Neural crest cell (in vitro differentiated cells): ENCODE data around the gene TSR3. TPM values are rescaled to one million over a fixed set of nuclear protein-coding genes. Genes with fewer than 3 reads are reported as not detected.

ENCODE experiments used
- DNase-seq: peaks from one replicate; pipeline ENCODE4 v3.0.0; 2021; ENCODE audit warnings: low read depth, mixed read lengths, low spot score
- H3K27ac Mint-ChIP-seq: one replicate; pipeline ENCODE4 v1.8.0; 2021; ENCODE audit warnings: mild to moderate bottlenecking, mixed read lengths; ENCODE audit not compliant: unreplicated experiment
- H3K27me3 Mint-ChIP-seq: 2 replicates; pipeline ENCODE4 v1.8.0; 2021; ENCODE audit warnings: low read depth, mild to moderate bottlenecking, mixed read lengths
- H3K36me3 Mint-ChIP-seq: 2 replicates; pipeline ENCODE4 v1.8.0; 2021; ENCODE audit warnings: low read depth, mild to moderate bottlenecking, mixed read lengths
- H3K4me1 Mint-ChIP-seq: 2 replicates; pipeline ENCODE4 v1.8.0; 2021; ENCODE audit warnings: mixed read lengths
- H3K4me3 Mint-ChIP-seq: one replicate; pipeline ENCODE4 v1.8.0; 2021; ENCODE audit warnings: mild to moderate bottlenecking, mixed read lengths
- H3K9me3 Mint-ChIP-seq: 2 replicates; pipeline ENCODE4 v1.8.0; 2021; ENCODE audit warnings: mixed read lengths
- total RNA-seq: library from RNA; stranded (reverse); gene quantifications from 2 replicates; pipeline ENCODE4 v1.2.1, GENCODE V29; 2021
- TF ChIP-seq, protein P1 (sequence below): fragments of 200-600 bp; sonication (generic); conservative IDR thresholded peaks from 2 replicates; pipeline ENCODE4 v1.5.0; 2021; ENCODE audit warnings: antibody characterized with exemption, mild to moderate bottlenecking

Gene TSR3
- total RNA-seq, 1 donor from 2014 or later, result 66.2 TPM

DNA sequence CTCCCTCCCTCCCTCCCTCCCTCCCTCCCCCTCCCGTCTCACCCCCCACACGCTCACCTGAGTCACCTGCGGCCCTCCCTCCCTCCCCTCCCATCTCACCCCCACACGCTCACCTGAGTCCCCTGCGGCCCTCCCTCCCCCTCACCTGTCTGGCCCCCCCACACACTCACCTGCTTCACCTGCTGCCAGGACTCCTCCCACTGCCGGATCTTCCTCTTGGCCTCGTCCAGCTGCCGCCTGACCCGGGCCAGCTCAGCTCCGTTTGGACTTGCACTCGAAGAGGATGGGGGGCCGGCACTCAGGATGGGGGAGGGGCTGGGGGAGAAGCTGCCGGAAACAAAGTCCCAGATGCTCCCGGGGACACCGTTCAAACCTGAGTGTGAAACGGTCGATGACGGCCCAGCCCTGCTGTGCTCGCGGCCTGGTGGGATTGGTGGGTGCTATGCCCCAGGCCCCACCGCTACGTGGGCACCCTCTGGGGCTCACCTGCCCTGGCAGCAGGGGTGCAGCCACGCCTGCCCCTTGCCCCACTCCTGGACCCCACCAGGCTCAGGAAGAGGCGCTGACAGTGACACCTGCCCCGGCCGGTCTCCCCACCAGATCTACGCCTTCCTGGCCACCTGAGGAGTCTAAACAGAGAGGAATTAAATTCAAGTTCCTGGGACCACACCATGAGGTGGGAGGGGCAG is 16.0 kb upstream of the TSR3 start:
- H3K4me1 Mint-ChIP-seq, result no peaks in the 10 kb centered on the region
- no peak overlapping the region for H3K4me3 Mint-ChIP-seq
- no peak overlapping the region for H3K27ac Mint-ChIP-seq
- no peak for DNase-seq
- TF ChIP-seq, protein P1, sequence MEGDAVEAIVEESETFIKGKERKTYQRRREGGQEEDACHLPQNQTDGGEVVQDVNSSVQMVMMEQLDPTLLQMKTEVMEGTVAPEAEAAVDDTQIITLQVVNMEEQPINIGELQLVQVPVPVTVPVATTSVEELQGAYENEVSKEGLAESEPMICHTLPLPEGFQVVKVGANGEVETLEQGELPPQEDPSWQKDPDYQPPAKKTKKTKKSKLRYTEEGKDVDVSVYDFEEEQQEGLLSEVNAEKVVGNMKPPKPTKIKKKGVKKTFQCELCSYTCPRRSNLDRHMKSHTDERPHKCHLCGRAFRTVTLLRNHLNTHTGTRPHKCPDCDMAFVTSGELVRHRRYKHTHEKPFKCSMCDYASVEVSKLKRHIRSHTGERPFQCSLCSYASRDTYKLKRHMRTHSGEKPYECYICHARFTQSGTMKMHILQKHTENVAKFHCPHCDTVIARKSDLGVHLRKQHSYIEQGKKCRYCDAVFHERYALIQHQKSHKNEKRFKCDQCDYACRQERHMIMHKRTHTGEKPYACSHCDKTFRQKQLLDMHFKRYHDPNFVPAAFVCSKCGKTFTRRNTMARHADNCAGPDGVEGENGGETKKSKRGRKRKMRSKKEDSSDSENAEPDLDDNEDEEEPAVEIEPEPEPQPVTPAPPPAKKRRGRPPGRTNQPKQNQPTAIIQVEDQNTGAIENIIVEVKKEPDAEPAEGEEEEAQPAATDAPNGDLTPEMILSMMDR, result no peak
- no peaks in the 10 kb centered on the region for H3K9me3 Mint-ChIP-seq
- H3K36me3 Mint-ChIP-seq, result peaks cover 3% of the 10 kb centered on the region
- no peaks in the 10 kb centered on the region for H3K27me3 Mint-ChIP-seq

DNA sequence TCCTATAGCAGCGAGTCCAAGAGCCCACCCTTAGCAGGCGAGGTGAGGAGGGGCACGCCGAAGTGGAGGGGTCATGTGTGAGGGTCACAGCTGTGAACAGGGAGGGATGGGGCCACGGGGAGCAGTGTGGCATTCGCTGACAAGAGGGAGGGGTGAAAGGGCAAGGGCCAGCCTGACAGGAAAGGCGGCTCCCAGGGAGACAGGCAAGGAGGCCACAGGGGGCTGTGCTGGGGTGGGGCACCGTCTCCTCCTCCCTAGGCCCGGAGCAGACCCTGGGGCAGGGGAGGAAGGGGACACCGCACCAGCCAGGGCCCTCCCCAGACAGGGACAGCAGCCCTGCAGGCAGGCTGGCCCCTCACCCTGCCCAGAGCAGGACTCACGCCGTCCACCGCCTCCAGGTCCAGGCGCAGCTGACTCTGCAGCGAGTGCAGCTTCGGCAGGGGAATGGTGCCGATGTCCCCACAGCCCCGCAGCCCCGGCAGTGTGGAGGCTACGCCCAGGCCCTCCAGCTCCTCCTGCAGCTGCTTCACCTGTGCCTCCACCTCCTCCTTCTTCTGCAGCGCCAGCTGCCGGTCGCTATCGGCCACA is 15.1 kb upstream of the TSR3 start:
- Mint-ChIP-seq H3K36me3 (peaks cover 3% of the 10 kb centered on the region), H3K4me3 (no peak overlapping the region), H3K27ac (no peak overlapping the region), H3K27me3 (no peaks in the 10 kb centered on the region), H3K4me1 (no peaks in the 10 kb centered on the region), H3K9me3 (no peaks in the 10 kb centered on the region)
- no peak for DNase-seq
- TF ChIP-seq, protein P1, result no peak

DNA sequence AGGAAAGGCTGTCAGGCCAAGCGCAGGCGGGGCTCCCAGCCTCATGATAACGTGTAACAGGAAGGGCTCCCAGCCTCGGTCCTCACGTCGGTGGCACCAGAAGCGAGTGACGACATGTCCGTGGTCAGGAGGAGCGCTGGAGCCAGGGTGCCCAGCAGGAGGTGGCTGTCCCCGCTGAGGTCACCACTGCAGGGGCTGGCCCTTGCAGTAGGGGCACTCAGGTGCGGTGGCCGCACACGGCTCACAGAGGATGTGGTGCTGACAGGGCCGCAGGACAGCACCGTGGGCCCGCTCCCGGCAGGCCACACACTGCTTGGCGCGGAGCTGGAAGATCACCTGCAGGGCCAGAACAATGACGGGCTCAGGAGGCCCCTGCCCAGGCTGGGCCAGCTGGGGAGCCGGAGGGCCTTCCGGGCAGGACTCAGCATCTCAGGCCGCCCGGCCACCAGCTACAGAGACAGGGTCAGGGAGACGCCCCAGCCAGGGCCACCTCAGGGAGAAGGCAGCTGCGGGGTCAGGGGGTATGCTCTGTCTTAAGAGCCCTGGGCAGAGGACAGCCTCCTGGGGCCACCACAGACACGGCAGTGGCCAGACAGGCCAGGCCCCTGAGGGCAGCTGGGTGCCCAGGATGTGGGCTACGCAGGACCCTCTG is 14.5 kb upstream of the TSR3 start:
- Mint-ChIP-seq H3K27ac (no peak overlapping the region), H3K27me3 (no peaks in the 10 kb centered on the region), H3K4me1 (no peaks in the 10 kb centered on the region), H3K4me3 (no peak overlapping the region), H3K9me3 (no peaks in the 10 kb centered on the region), H3K36me3 (peaks cover 3% of the 10 kb centered on the region)
- no peak for DNase-seq
- TF ChIP-seq, protein P1, result no peak

DNA sequence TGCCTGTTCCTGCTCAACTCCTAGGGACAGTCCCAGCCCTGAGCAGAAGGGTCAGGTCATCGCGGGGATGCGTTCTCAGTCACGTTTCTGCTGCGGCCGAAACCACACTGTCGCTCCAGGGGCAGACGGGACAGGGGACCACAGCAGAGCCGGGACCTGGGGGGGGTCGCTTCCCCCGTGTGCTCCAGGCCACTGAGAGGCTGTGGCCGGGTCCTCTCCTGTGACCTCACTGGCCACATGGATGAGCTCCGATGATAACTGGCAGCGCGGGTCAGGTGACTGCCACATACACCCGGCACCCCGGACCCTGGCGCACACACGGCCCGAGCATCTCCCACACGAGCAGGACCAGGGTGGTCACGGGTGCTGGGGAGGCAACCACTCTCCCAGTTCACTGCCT is 12.8 kb upstream of the TSR3 start:
- Mint-ChIP-seq H3K4me1 (no peaks in the 10 kb centered on the region), H3K4me3 (no peak overlapping the region), H3K27me3 (no peaks in the 10 kb centered on the region), H3K36me3 (peaks cover 3% of the 10 kb centered on the region), H3K27ac (no peak overlapping the region), H3K9me3 (no peaks in the 10 kb centered on the region)
- TF ChIP-seq, protein P1, result no peak
- no peak for DNase-seq

DNA sequence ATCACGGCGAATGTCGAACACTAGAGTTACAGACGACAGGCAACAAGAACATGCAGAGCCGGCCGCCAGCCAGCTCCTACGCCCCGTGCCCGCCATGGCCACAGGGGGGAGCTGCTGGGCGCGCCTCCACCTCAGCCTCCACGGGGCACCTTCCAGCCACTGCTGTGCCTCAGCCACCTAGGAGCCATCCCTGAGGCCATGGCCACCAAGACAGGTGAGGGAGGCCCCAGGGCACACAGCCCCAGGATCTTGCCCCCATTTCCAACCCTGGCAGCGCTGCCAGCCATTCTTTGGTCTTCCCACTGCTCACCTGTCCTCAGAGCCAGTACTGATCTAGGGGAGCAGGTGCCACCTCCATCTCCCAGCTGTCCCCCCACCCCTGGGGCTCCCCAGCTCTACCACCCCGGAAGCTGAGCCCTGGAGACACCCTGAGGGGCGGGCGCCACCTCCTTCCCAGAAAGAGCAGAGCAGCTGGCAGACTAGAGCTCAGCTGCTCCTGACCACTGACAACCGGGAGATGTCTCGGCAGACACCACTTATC is 11.9 kb upstream of the TSR3 start:
- Mint-ChIP-seq H3K4me3 (peak overlapping the region; percentile 57), H3K9me3 (no peaks in the 10 kb centered on the region), H3K36me3 (peaks cover 3% of the 10 kb centered on the region), H3K27ac (peak overlapping the region; percentile 28), H3K4me1 (no peaks in the 10 kb centered on the region), H3K27me3 (no peaks in the 10 kb centered on the region)
- DNase-seq, result peak; percentile 56
- TF ChIP-seq, protein P1, result peak; percentile 83
